Activated naive CD4-positive, alpha-beta T cell treated with anti-CD3 and anti-CD28 coated beads, Interleukin-2, amount 50 U/mL, for 72 hours (primary cell): ENCODE data around the gene CRHR1. TPM values are rescaled to one million over a fixed set of nuclear protein-coding genes. Genes with fewer than 3 reads are reported as not detected.

ENCODE experiments used
- ATAC-seq, 2 donors: fragments of 150-1000 bp; cut with Tn5 transposase; 2 replicates each; pipeline ENCODE4 v1.10.0; 2021; ENCODE audit warnings: mild to moderate bottlenecking in 2 of 2, moderate library complexity in 2 of 2
- DNase-seq, 2 donors: peaks; one replicate each; pipeline ENCODE4 v3.0.0; 2021 to 2022; ENCODE audit warnings: low spot score in 2 of 2
- H3K27ac Mint-ChIP-seq, 2 donors: one replicate each; pipeline ENCODE4 v1.8.0; 2022; ENCODE audit warnings: mild to moderate bottlenecking in 2 of 2, mixed read lengths in 2 of 2
- H3K36me3 Mint-ChIP-seq, 2 donors: one replicate each; pipeline ENCODE4 v1.8.0; 2022; ENCODE audit warnings: mixed read lengths in 2 of 2
- H3K9me3 Mint-ChIP-seq, 2 donors: one replicate each; pipeline ENCODE4 v1.8.0; 2022; ENCODE audit warnings: mixed read lengths in 2 of 2
- total RNA-seq, 2 donors: library from RNA; stranded (reverse); gene quantifications; one replicate each; pipeline ENCODE4 v1.2.3, GENCODE V29; 2022

The CRHR1 gene
- total RNA-seq, 2 donors from 2014 or later, result 0.32 TPM; not detected in 1

DNA sequence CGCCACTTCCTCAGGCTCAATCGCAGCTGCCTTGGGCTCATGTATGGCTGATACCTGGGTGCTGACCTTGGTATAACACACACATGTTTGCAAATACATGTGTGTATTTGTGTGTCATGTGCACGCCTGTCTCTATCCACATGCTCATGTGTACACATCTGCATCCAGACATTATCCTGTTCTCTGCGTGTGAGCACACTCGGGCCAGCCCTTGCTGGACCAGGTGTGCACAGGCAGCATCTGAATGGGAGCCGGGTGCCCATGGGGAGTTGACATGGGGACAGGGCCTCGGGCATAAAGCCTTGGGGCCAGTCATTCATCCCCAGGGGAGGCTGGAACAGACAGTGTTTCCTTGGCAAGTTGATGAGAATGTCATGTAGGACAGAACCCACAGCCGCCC, 29.1 kb upstream of the CRHR1 start:
- no peak for ATAC-seq

DNA sequence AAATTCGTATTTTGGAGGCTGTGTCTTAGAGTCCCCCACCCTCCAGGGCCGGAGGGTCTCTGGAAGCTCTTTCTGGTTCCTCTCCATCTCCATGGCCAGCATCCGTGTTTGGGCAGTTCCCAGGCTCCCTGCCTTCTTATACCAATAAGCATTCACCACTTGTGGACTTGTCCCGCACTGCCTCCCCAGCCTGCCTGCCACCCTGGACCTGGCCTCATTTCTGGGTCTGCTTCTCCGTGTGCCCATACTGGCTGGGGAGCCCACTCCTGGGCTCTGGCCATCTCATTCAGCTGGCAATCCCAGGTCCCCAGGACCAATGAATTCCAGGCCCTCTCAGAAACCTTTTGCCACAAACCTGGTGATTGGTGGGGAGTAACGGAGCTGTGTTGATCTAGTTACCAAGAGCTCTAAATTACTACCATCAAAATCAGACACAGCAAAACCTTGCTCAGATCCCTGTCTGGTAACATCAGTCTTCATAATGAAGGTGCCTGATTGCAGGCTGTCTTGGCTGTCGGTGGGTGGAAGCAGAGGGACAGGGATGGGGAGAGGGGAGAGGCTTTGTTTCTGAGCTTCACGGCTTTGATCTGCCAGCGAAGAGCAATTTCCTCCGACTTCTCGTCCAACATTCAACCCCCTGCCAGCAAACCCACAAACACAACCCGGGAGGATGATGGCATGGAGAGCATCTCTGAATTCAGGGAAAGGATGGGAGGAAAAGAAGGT, 27.7 kb upstream of the CRHR1 start:
- ATAC-seq (no peak), DNase-seq (no peak)
- Mint-ChIP-seq H3K9me3 (no peaks in the 10 kb centered on the region), H3K36me3 (no peaks in the 10 kb centered on the region), H3K27ac (no peak overlapping the region)

More for the DNA sequence above, 29.1 kb upstream of the CRHR1 start:
- no peak for DNase-seq
- no peaks in the 10 kb centered on the region for H3K36me3 Mint-ChIP-seq
- no peaks in the 10 kb centered on the region for H3K9me3 Mint-ChIP-seq
- no peak overlapping the region for H3K27ac Mint-ChIP-seq

GRCh38 chr17:45757431-45758218, 26.5 kb upstream of the CRHR1 start:
- ATAC-seq (no peak), DNase-seq (no peak)
- H3K27ac Mint-ChIP-seq, result no peak overlapping the region
- no peaks in the 10 kb centered on the region for H3K9me3 Mint-ChIP-seq
- H3K36me3 Mint-ChIP-seq, result no peaks in the 10 kb centered on the region

DNA sequence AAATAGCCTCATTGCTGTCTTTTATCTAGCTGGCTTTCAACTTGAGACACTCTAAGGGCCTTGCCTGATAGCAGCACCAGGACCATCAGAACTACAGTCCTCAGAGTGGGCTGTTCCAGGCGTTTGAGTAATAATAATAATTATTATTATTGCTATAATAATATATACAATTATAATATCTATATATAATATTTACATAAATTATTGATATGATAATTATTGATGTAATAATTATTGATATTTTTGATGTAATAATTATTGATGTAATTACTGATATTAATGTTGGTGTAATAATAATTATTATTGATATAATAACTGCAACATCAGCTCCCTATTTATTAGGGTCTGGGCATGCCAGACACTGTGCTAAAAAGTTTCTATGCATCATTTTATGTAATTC, 25.6 kb upstream of the CRHR1 start:
- H3K36me3 Mint-ChIP-seq, result no peaks in the 10 kb centered on the region
- no peaks in the 10 kb centered on the region for H3K9me3 Mint-ChIP-seq
- ATAC-seq (no peak), DNase-seq (no peak)
- no peak overlapping the region for H3K27ac Mint-ChIP-seq

DNA sequence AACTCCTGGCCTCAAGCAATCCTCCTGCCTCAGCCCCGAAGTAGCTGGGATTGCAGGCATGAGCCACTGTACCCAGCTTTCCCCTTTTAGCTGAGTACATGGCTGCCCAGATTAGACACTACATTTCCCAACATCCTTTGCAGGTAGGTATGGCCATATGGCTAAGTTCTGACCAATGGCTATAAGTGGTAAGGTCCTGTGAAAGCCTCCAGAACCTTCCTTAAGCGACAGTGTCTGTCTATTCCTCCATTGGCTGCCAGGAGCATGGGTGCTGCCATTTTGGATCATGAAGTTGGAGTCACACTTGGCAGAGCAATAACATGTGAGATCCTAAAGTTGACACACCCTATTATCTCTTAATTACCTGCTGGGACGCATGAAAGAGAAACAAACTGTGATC, 24.4 kb upstream of the CRHR1 start:
- Mint-ChIP-seq H3K27ac (no peak overlapping the region), H3K36me3 (no peaks in the 10 kb centered on the region), H3K9me3 (no peaks in the 10 kb centered on the region)
- DNase-seq (no peak), ATAC-seq (no peak)

- H3K9me3 Mint-ChIP-seq, result no peaks in the 10 kb centered on the region
- ATAC-seq, result no peak
- DNase-seq, result no peak
- no peak overlapping the region for H3K27ac Mint-ChIP-seq
- H3K36me3 Mint-ChIP-seq, result no peaks in the 10 kb centered on the region
These were observed 22.1 kb upstream of the CRHR1 start for GRCh38 chr17:45761957-45762565.

- Mint-ChIP-seq H3K9me3 (no peaks in the 10 kb centered on the region), H3K36me3 (no peaks in the 10 kb centered on the region), H3K27ac (no peak overlapping the region)
- ATAC-seq, result no peak
- DNase-seq, result no peak
These were observed 20.9 kb upstream of the CRHR1 start for GRCh38 chr17:45763182-45763581.

DNA sequence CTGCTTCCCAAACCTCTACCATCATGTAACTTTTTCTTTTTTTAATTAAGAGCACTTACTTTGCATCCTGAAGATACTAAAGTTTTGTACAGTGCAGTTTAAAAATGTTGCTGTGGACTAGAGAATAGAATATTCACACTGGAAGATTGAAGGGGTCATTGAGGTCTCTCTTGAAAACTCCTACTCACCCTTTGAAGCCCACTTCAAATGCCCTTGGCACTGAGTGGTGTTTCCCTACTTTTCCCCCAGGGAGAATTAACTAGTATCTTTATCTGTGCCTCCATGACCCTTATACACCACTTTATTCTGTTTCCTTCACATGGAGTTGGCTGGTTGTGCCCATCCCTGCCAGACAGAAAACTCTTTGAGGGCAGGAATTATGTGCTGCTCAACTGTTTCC, 19.6 kb upstream of the CRHR1 start:
- DNase-seq, result no peak
- H3K36me3 Mint-ChIP-seq, result no peaks in the 10 kb centered on the region
- no peak for ATAC-seq
- no peaks in the 10 kb centered on the region for H3K9me3 Mint-ChIP-seq
- H3K27ac Mint-ChIP-seq, result no peak overlapping the region

DNA sequence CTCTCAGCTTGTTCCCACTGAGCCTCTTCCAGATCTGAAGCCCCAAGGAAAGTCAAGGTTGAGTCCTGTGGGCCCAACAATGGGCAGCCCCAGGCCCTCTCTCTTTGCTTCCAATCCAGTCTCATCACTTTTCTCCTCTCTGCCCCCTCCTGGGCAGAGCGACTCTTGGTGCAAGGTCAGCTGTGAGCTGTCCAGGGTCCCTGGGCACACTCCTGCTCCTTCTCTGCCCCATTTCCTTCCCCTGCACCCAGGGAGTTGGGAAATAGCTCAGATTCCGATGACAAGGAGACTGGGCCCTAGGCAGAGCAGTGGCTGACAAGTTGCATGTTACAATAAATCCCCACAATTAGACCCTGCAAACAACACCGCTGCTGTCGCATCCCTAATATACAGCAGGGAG, 16.1 kb upstream of the CRHR1 start:
- no peak overlapping the region for H3K27ac Mint-ChIP-seq
- DNase-seq, result no peak
- no peaks in the 10 kb centered on the region for H3K36me3 Mint-ChIP-seq
- H3K9me3 Mint-ChIP-seq, result no peaks in the 10 kb centered on the region
- no peak for ATAC-seq

DNA sequence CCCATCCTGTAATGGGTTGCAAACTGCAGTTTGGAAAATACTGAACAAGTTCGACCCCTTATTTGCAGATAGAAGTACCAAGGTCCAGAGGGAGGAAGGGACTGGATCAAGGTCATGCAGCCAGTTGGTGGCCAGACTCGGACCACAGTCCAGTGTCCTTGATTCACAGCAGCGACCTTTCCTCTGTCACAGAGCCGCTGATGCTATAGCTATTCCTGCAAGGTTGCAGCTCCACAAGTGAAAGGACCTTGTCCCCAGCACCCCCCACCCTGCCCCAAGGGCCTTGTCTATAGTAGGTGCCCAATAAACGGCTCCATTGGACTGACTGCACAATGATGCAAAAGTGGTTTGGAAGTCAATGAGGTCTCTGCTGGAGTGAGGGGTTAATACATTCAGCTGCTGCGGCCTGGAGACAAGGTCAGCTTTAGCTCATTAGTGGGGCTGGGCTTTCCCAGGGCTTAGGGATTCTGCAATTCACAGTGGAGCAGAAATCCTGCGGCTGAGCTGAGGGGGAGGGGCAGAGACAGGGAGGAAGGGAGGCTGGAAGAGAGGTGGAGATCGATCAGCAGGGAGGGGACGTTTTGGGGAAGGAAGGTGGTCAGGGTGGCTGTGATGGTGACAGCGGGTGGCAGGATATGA, 13.4 kb upstream of the CRHR1 start:
- Mint-ChIP-seq H3K9me3 (peaks cover 3 to 4% of the 10 kb centered on the region in 2 donors), H3K27ac (no peak overlapping the region), H3K36me3 (no peaks in the 10 kb centered on the region)
- no peak for DNase-seq
- ATAC-seq, result no peak

- ATAC-seq, result no peak
- no peak overlapping the region for H3K27ac Mint-ChIP-seq
- H3K9me3 Mint-ChIP-seq, result peaks cover 3 to 4% of the 10 kb centered on the region in 2 donors
- DNase-seq, result no peak
- no peaks in the 10 kb centered on the region for H3K36me3 Mint-ChIP-seq
These were observed 12.7 kb upstream of the CRHR1 start for GRCh38 chr17:45771271-45771959.

DNA sequence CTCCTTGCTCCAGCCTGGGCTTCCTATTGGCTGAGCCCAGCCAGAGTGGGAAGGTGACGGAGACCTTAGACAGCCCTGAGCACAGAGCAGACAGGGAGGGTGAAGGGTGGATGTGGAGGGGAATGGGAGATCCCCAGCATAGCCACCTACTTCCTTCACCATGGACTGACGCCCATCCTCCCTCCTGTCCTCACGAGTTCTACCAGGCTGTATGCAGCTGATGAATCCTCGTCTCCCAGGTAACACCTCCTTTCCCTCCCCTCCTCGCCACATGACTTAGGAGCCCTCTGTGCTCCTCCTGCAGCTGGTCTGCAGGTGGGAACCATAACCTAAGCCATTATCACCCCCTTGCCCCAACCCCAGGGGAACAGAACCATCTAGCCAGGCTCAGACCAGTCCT, 9.0 kb upstream of the CRHR1 start:
- Mint-ChIP-seq H3K9me3 (peaks cover 3 to 4% of the 10 kb centered on the region in 2 donors), H3K27ac (no peak overlapping the region), H3K36me3 (no peaks in the 10 kb centered on the region)
- no peak for ATAC-seq
- no peak for DNase-seq

- no peak overlapping the region for H3K27ac Mint-ChIP-seq
- no peaks in the 10 kb centered on the region for H3K36me3 Mint-ChIP-seq
- DNase-seq (no peak), ATAC-seq (no peak)
- H3K9me3 Mint-ChIP-seq, result peaks cover 3 to 4% of the 10 kb centered on the region in 2 donors
These were observed 8.5 kb upstream of the CRHR1 start for GRCh38 chr17:45775576-45776011.

DNA sequence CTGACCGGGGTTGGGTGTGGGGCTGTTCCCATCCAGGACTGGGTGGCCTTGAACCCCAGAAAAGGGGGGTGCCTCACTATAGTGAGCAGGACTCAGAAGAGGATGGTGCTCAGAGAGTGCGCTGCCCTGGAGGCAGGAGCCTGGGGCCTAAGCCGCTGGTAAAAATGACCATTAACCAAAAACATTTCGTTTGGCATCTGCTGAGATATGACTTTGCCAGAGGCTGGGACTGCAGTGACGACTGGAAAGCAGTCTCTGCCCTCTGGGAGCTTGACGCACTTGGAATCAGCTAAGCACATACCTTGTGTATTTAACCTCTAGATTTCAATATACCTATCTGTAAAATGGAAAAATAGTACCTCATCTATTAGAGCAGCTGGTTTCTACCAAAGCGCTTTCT, 7.2 kb upstream of the CRHR1 start:
- no peak for DNase-seq
- no peaks in the 10 kb centered on the region for H3K36me3 Mint-ChIP-seq
- H3K9me3 Mint-ChIP-seq, result peaks cover 3 to 4% of the 10 kb centered on the region in 2 donors
- H3K27ac Mint-ChIP-seq, result no peak overlapping the region
- no peak for ATAC-seq

- Mint-ChIP-seq H3K36me3 (no peaks in the 10 kb centered on the region), H3K27ac (no peak overlapping the region), H3K9me3 (peaks cover 3 to 4% of the 10 kb centered on the region in 2 donors)
- ATAC-seq (no peak), DNase-seq (no peak)
These were observed 6.7 kb upstream of the CRHR1 start for GRCh38 chr17:45777388-45777787.

- H3K36me3 Mint-ChIP-seq, result no peaks in the 10 kb centered on the region
- no peaks in the 10 kb centered on the region for H3K9me3 Mint-ChIP-seq
- no peak overlapping the region for H3K27ac Mint-ChIP-seq
- no peak for DNase-seq
- ATAC-seq, result no peak
These were observed 3.2 kb upstream of the CRHR1 start for GRCh38 chr17:45780921-45781320.
